SH-SY5Y (cell line): ENCODE results near the gene FAM83C.

Source experiments
- GATA2 ChIP-seq: IDR thresholded peaks from 2 replicates; pipeline ENCODE4 v1.6.1; 2011; ENCODE audit warnings: mild to moderate bottlenecking, low read depth, low read length
- GATA3 ChIP-seq: IDR thresholded peaks from 2 replicates; pipeline ENCODE4 v1.6.1; 2011; ENCODE audit warnings: low read depth, mild to moderate bottlenecking, low read length, moderate library complexity

- TF ChIP-seq GATA2 (no peak), GATA3 (no peak)
Observed at GRCh38 chr20:35257175-35257909, 34.9 kb downstream of the FAM83C start.
